ENCODE measurements around the gene PLA2G4A. TPM values are rescaled to one million over a fixed set of nuclear protein-coding genes. Genes with fewer than 3 reads are reported as not detected.

Gene PLA2G4A
- total RNA-seq, 2 donors from 2014 or later, result 5.8 to 8.2 TPM

- no peak overlapping the region for H3K4me3 ChIP-seq
- H3K36me3 ChIP-seq, result no peaks in the 10 kb centered on the region
- peak overlapping the region in 1 of 2 donors; percentile 0 for H3K27ac ChIP-seq
- DNase-seq (ENCODE audit: low spot score), result no peak
- H3K27me3 ChIP-seq, result no peaks in the 10 kb centered on the region
- peaks cover 0 to 6% of the 10 kb centered on the region in 2 donors for H3K4me1 ChIP-seq
- TF ChIP-seq CTCF (IDR thresholded peaks at IDR 0.05), result no peak
- no peaks in the 10 kb centered on the region for H3K9me3 ChIP-seq
These were observed 12.8 kb downstream of the PLA2G4A start for GRCh38 chr1:186841599-186841998.

GRCh38 chr1:186842547-186842946 is 13.8 kb downstream of the PLA2G4A start:
- TF ChIP-seq CTCF (IDR thresholded peaks at IDR 0.05), result no peak
- Histone ChIP-seq H3K4me3 (no peak overlapping the region), H3K27ac (no peak overlapping the region), H3K36me3 (no peaks in the 10 kb centered on the region), H3K4me1 (peaks cover 0 to 6% of the 10 kb centered on the region in 2 donors), H3K27me3 (no peaks in the 10 kb centered on the region), H3K9me3 (no peaks in the 10 kb centered on the region)
- DNase-seq (ENCODE audit: low spot score), result no peak

GRCh38 chr1:186843226-186843625 is 14.5 kb downstream of the PLA2G4A start:
- no peak for TF ChIP-seq CTCF (IDR thresholded peaks at IDR 0.05)
- no peak for DNase-seq (ENCODE audit: low spot score)
- Histone ChIP-seq H3K27me3 (no peaks in the 10 kb centered on the region), H3K4me3 (no peak overlapping the region), H3K27ac (no peak overlapping the region), H3K36me3 (no peaks in the 10 kb centered on the region), H3K4me1 (peaks cover 0 to 8% of the 10 kb centered on the region in 2 donors), H3K9me3 (no peaks in the 10 kb centered on the region)

GRCh38 chr1:186843931-186844330 is 15.2 kb downstream of the PLA2G4A start:
- no peaks in the 10 kb centered on the region for H3K9me3 ChIP-seq
- H3K4me3 ChIP-seq, result no peak overlapping the region
- TF ChIP-seq CTCF (IDR thresholded peaks at IDR 0.05), result no peak
- no peak for DNase-seq (ENCODE audit: low spot score)
- peaks cover 0 to 11% of the 10 kb centered on the region in 2 donors for H3K4me1 ChIP-seq
- no peak overlapping the region for H3K27ac ChIP-seq
- H3K27me3 ChIP-seq, result no peaks in the 10 kb centered on the region
- H3K36me3 ChIP-seq, result no peaks in the 10 kb centered on the region

- Histone ChIP-seq H3K9me3 (no peaks in the 10 kb centered on the region), H3K4me3 (no peak overlapping the region), H3K4me1 (peaks cover 0 to 11% of the 10 kb centered on the region in 2 donors), H3K27me3 (no peaks in the 10 kb centered on the region), H3K27ac (peak overlapping the region; percentile 39 to 40), H3K36me3 (no peaks in the 10 kb centered on the region)
- no peak for DNase-seq (ENCODE audit: low spot score)
- TF ChIP-seq CTCF (IDR thresholded peaks at IDR 0.05), result no peak
These were observed 16.9 kb downstream of the PLA2G4A start for GRCh38 chr1:186845576-186846210.
